Measurements from ENCODE around the gene ABCA1.
A peak's percentile ranks its signal among the peaks of the same experiment; 100 is the strongest.

The ABCA1 gene

DNA sequence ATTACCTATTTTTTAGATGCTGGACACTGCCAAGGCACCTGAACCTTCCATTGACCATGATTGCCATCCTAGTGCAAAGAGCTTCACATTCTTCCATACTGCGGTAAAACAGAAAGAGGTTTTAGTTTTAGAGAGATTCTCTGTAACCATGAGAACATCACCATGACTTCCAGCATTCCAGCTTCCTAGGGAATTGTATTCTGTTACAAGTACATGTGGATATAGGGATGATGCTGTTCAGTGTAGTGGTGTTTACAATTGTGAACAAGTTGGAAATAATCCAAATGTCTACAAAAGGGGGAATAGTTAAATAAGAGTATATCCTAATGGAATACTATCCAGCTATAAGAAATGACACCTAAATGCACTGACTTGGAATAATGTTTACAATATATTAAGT lies 141.7 kb downstream of the ABCA1 start:
- TF ChIP-seq CTCF (IDR thresholded peaks at IDR 0.05; ENCODE audit: control insufficient read depth, insufficient read depth, low read depth, low read length, missing control alignments) = no peak
- H3K4me3 ChIP-seq (ENCODE audit: control insufficient read depth, low read depth, low read length) = no peak overlapping the region
- DNase-seq (ENCODE audit: low read depth) = no peak

GRCh38 chr9:104784098-104784497 lies 143.9 kb downstream of the ABCA1 start:
- TF ChIP-seq CTCF (IDR thresholded peaks at IDR 0.05; ENCODE audit: control insufficient read depth, insufficient read depth, low read depth, low read length, missing control alignments) = no peak
- no peak for DNase-seq (ENCODE audit: low read depth)

GRCh38 chr9:104783588-104783987 lies 144.4 kb downstream of the ABCA1 start:
- H3K4me3 ChIP-seq (ENCODE audit: control insufficient read depth, low read depth, low read length) = no peak overlapping the region
- DNase-seq (ENCODE audit: low read depth) = no peak
- TF ChIP-seq CTCF (IDR thresholded peaks at IDR 0.05; ENCODE audit: control insufficient read depth, insufficient read depth, low read depth, low read length, missing control alignments) = no peak

More at GRCh38 chr9:104784098-104784497, 143.9 kb downstream of the ABCA1 start:
- H3K4me3 ChIP-seq (ENCODE audit: control insufficient read depth, low read depth, low read length) = no peak overlapping the region

- no peak overlapping the region for H3K4me3 ChIP-seq (ENCODE audit: control insufficient read depth, low read depth, low read length)
- DNase-seq (ENCODE audit: low read depth) = peak; percentile 21
- TF ChIP-seq CTCF (IDR thresholded peaks at IDR 0.05; ENCODE audit: control insufficient read depth, insufficient read depth, low read depth, low read length, missing control alignments) = peak; percentile 55
These were observed 147.1 kb downstream of the ABCA1 start for GRCh38 chr9:104780796-104781395.

DNA sequence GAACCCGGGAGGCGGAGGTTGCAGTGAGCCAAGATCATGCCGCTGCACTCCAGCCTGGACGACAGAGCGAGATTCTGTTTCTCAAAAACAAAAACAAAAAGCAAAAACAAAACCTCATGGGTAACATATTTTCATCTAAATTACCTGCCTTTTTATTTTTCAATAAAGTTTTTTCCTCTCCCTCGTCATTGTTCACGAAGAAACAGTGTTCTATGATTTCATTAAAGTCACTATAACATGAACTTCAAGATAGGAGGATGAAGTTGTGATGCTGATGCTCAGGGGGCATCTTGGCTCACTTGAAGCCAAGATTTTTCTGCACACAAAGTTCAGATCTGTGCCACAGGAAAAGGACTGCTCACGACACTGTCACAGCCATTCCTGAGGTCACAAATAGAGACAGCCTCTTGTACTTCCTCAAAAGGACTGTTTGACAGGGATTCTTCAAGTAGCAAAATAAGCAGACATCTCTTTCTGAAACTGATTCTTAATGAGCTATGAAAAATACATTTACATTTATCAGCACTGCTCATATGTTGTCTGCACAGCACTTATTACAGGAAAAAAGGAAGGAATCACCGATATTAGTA lies 147.9 kb downstream of the ABCA1 start:
- H3K4me3 ChIP-seq (ENCODE audit: control insufficient read depth, low read depth, low read length) = no peak overlapping the region
- DNase-seq (ENCODE audit: low read depth) = no peak
- TF ChIP-seq CTCF (IDR thresholded peaks at IDR 0.05; ENCODE audit: control insufficient read depth, insufficient read depth, low read depth, low read length, missing control alignments) = no peak

DNA sequence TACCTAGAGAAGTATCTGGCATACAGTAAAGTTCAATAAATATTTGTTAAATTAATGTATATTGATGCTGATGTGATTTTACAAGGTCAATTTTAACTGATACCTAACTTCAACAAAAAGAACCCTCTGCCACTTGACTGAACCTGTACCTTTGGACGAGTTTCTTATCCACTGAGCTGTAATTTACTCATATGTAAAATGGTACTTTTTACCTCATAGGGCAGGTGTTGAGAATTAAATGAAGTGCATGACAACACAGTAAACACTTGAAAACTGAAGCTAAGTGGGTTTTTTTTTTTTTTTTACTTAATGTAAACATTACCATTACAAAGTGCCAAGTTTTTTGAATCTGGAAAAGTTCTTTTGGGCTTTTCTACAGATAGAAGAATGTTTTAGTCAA lies 148.6 kb downstream of the ABCA1 start:
- H3K4me3 ChIP-seq (ENCODE audit: control insufficient read depth, low read depth, low read length) = no peak overlapping the region
- TF ChIP-seq CTCF (IDR thresholded peaks at IDR 0.05; ENCODE audit: control insufficient read depth, insufficient read depth, low read depth, low read length, missing control alignments) = no peak

More for the DNA sequence above, 148.6 kb downstream of the ABCA1 start:
- no peak for DNase-seq (ENCODE audit: low read depth)

Measured in AG09309 (cell line).